ENCODE data around the gene COL2A1. TPM values are rescaled to one million over a fixed set of nuclear protein-coding genes. Genes with fewer than 3 reads are reported as not detected.

COL2A1 gene
- total and polyA plus RNA-seq, 12 donors: 0.03 to 0.17 (median 0.07) TPM; not detected in 9

DNA sequence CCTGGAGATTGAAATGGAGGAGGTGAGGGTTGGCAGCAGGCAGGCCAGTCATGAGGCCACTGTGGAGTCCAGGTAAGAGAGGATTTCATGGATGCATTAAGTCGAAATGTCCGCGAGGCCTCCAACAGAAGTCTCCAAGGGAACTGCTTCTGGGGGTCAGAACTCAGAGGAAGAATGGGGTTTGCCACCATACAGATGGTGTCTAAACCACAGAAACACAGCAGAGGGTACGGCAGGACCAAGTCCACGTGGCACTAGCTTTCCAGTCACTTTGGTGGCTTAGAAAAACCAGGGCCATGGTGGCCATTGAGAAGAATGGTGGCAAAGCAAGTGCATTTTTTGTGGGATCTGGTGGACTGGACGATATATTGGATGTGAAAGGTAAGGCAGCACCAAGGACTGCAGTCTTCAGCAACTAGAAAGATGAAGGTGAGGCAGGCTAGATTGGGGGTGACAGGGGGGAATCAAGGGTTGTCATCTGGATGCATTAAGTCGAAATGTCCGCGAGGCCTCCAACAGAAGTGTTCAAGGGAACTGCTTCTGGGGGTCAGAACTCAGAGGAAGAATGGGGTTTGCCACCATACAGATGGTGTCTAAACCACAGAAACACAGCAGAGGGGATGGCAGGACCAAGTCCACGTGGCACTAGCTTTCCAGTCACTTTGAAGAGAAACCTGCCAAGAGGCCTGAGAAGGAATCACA is 63.4 kb downstream of the COL2A1 start:
- 90 to 91% methylated on average over 10 of the region's 10 CpGs for WGBS, 2 donors
- ATAC-seq: no peak
- H3K9me3 ChIP-seq: no peaks in the 10 kb centered on the region
- H3K4me1 ChIP-seq: peaks cover 0 to 18% (median 4%) of the 10 kb centered on the region in 9 donors
- no peak overlapping the region for H3K4me3 ChIP-seq
- H3K27me3 ChIP-seq: peaks cover 0 to 32% (median 18%) of the 10 kb centered on the region in 7 donors
- H3K36me3 ChIP-seq: no peaks in the 10 kb centered on the region
- no peak for DNase-seq
- intact Hi-C loops (cut with DNase I): loop anchor here in 2 of 10 donors (10.0 kb wide), 3 partner anchors 76 to 226 kb away; no protein-coding TSS in a partner anchor
- no peak overlapping the region for H3K27ac ChIP-seq
- no peak for TF ChIP-seq CTCF (IDR thresholded peaks at IDR 0.05)

GRCh38 chr12:47939009-47939601 is 65.2 kb downstream of the COL2A1 start:
- Histone ChIP-seq H3K9me3 (no peaks in the 10 kb centered on the region), H3K4me3 (no peak overlapping the region), H3K4me1 (peaks cover 0 to 32% (median 9%) of the 10 kb centered on the region in 9 donors), H3K27me3 (peaks cover 0 to 31% (median 18%) of the 10 kb centered on the region in 7 donors), H3K36me3 (no peaks in the 10 kb centered on the region), H3K27ac (no peak overlapping the region)
- no peak for TF ChIP-seq CTCF (IDR thresholded peaks at IDR 0.05)
- WGBS, 2 donors: 55 to 62% methylated on average over 6 of the region's 6 CpGs
- ATAC-seq (peak in 7 of 8 donors; percentile 31 to 86 (median 80)), DNase-seq (peak; percentile 51 to 62)
- intact Hi-C loops (cut with DNase I): no loop called here

DNA sequence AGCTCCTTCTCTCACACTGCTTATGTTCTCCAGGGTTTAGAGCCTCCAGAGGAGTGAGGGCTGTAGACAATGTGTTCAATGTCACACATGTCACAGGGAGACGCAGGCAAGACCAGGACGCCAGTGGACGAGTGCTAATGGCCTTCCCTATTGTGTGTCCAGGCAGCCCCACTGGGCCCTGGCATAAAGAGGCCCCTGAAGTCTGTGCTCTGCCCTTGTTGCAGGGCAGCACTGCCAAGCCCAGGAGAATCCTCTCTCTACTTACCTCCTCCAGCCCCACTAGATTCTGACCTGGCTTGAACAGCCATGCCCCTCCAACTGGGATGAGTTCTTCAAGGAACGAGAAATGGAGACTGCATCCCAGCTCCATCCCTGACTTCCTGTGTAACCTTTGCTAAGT is 65.7 kb downstream of the COL2A1 start:
- Histone ChIP-seq H3K36me3 (no peaks in the 10 kb centered on the region), H3K4me1 (peaks cover 0 to 32% (median 9%) of the 10 kb centered on the region in 9 donors), H3K9me3 (no peaks in the 10 kb centered on the region), H3K27me3 (peaks cover 0 to 29% (median 15%) of the 10 kb centered on the region in 7 donors), H3K4me3 (no peak overlapping the region), H3K27ac (no peak overlapping the region)
- no peak for TF ChIP-seq CTCF (IDR thresholded peaks at IDR 0.05)
- 75 to 81% methylated on average over 4 of the region's 4 CpGs for WGBS, 2 donors
- no peak for ATAC-seq
- intact Hi-C loops (cut with DNase I): no loop called here
- no peak for DNase-seq

GRCh38 chr12:47938093-47938492 is 66.2 kb downstream of the COL2A1 start:
- H3K27me3 ChIP-seq: peaks cover 0 to 28% (median 15%) of the 10 kb centered on the region in 7 donors
- no peaks in the 10 kb centered on the region for H3K36me3 ChIP-seq
- intact Hi-C loops (cut with DNase I): no loop called here
- no peak for TF ChIP-seq CTCF (IDR thresholded peaks at IDR 0.05)
- DNase-seq (no peak), ATAC-seq (no peak)
- H3K4me1 ChIP-seq: peaks cover 0 to 32% (median 9%) of the 10 kb centered on the region in 9 donors
- no peaks in the 10 kb centered on the region for H3K9me3 ChIP-seq
- no peak overlapping the region for H3K27ac ChIP-seq
- WGBS, 2 donors: 97 to 100% methylated on average over 1 of the region's 1 CpG
- H3K4me3 ChIP-seq: no peak overlapping the region
